Skeletal muscle tissue (tissue), 4 donors: ENCODE data around the gene RPP14. TPM values are rescaled to one million over a fixed set of nuclear protein-coding genes. Genes with fewer than 3 reads are reported as not detected.

Experiments used
- H3K27ac ChIP-seq: one replicate; pipeline ENCODE4 v1.7.0; 2013; ENCODE audit warnings: mild to moderate bottlenecking, low read depth, low read length, inconsistent platforms
- H3K27me3 ChIP-seq, 3 donors: one replicate each; pipeline ENCODE4 v1.7.0; 2013; ENCODE audit warnings: low read length in 3 of 3; ENCODE audit not compliant: control insufficient read depth in 3 of 3, insufficient read depth in 3 of 3
- H3K36me3 ChIP-seq, 3 donors: one replicate each; pipeline ENCODE4 v1.7.0; 2013; ENCODE audit warnings: low read length in 3 of 3; ENCODE audit not compliant: control insufficient read depth in 3 of 3, insufficient read depth in 3 of 3
- H3K4me1 ChIP-seq, 3 donors: one replicate each; pipeline ENCODE4 v1.7.0; 2013; ENCODE audit warnings: low read length in 3 of 3, mild to moderate bottlenecking in 3 of 3; ENCODE audit not compliant: control insufficient read depth in 3 of 3, insufficient read depth in 3 of 3
- H3K4me3 ChIP-seq, 3 donors: one replicate each; pipeline ENCODE4 v1.7.0; 2013; ENCODE audit warnings: low read length in 3 of 3
- H3K9ac ChIP-seq, 3 donors: one replicate each; pipeline ENCODE4 v1.7.0; 2013; ENCODE audit warnings: low read length in 3 of 3, mild to moderate bottlenecking in 3 of 3, moderate library complexity in 2 of 3, low read depth in 1 of 3
- H3K9me3 ChIP-seq, 3 donors: one replicate each; pipeline ENCODE4 v1.7.0; 2013; ENCODE audit warnings: low read length in 3 of 3; ENCODE audit not compliant: control insufficient read depth in 3 of 3
- total RNA-seq: library from RNA; depleted of rRNA; stranded (reverse); fragments of >200 nt; gene quantifications from one replicate; pipeline ENCODE4 v1.2.3, GENCODE V29; 2014
- donor health status: Osteomylitis.

The RPP14 gene
- total RNA-seq, 1 donor from 2014 or later: 20.4 TPM

- Histone ChIP-seq H3K9ac (no peak overlapping the region), H3K4me1 (peaks cover 3 to 23% (median 12%) of the 10 kb centered on the region in 3 donors), H3K9me3 (no peaks in the 10 kb centered on the region), H3K36me3 (peaks cover 0 to 2% (median 0%) of the 10 kb centered on the region in 3 donors), H3K27me3 (no peaks in the 10 kb centered on the region), H3K4me3 (no peak overlapping the region), H3K27ac (no peak overlapping the region)
Measured at GRCh38 chr3:58351920-58352319, 45.9 kb downstream of the RPP14 start.

- H3K36me3 ChIP-seq: peaks cover 0 to 2% (median 0%) of the 10 kb centered on the region in 3 donors
- no peaks in the 10 kb centered on the region for H3K27me3 ChIP-seq
- no peak overlapping the region for H3K27ac ChIP-seq
- no peak overlapping the region for H3K4me3 ChIP-seq
- no peak overlapping the region for H3K9ac ChIP-seq
- peaks cover 3 to 23% (median 12%) of the 10 kb centered on the region in 3 donors for H3K4me1 ChIP-seq
- no peaks in the 10 kb centered on the region for H3K9me3 ChIP-seq
Measured at GRCh38 chr3:58352626-58353025, 46.6 kb downstream of the RPP14 start.

- Histone ChIP-seq H3K9ac (no peak overlapping the region), H3K4me3 (no peak overlapping the region), H3K27ac (no peak overlapping the region), H3K27me3 (no peaks in the 10 kb centered on the region), H3K4me1 (peaks cover 3 to 25% (median 12%) of the 10 kb centered on the region in 3 donors), H3K36me3 (no peaks in the 10 kb centered on the region), H3K9me3 (no peaks in the 10 kb centered on the region)
Measured at GRCh38 chr3:58353722-58354553, 47.9 kb downstream of the RPP14 start.

- H3K9ac ChIP-seq: no peak overlapping the region
- H3K27ac ChIP-seq: no peak overlapping the region
Measured at GRCh38 chr3:58355179-58355578, 49.1 kb downstream of the RPP14 start.

GRCh38 chr3:58356054-58356453, 50.0 kb downstream of the RPP14 start:
- H3K27ac ChIP-seq: no peak overlapping the region
- no peaks in the 10 kb centered on the region for H3K9me3 ChIP-seq
- H3K27me3 ChIP-seq: no peaks in the 10 kb centered on the region
- H3K36me3 ChIP-seq: no peaks in the 10 kb centered on the region
- H3K4me1 ChIP-seq: peaks cover 0 to 19% (median 3%) of the 10 kb centered on the region in 3 donors
- H3K9ac ChIP-seq: no peak overlapping the region
- H3K4me3 ChIP-seq: no peak overlapping the region

More at GRCh38 chr3:58355179-58355578, 49.1 kb downstream of the RPP14 start:
- peaks cover 0 to 24% (median 11%) of the 10 kb centered on the region in 3 donors for H3K4me1 ChIP-seq
- no peaks in the 10 kb centered on the region for H3K27me3 ChIP-seq
- no peak overlapping the region for H3K4me3 ChIP-seq
- no peaks in the 10 kb centered on the region for H3K36me3 ChIP-seq
- no peaks in the 10 kb centered on the region for H3K9me3 ChIP-seq

GRCh38 chr3:58357402-58357801, 51.4 kb downstream of the RPP14 start:
- no peak overlapping the region for H3K9ac ChIP-seq
- H3K27me3 ChIP-seq: no peaks in the 10 kb centered on the region
- H3K4me1 ChIP-seq: peaks cover 0 to 14% (median 3%) of the 10 kb centered on the region in 3 donors
- H3K9me3 ChIP-seq: no peaks in the 10 kb centered on the region
- no peaks in the 10 kb centered on the region for H3K36me3 ChIP-seq
- H3K4me3 ChIP-seq: no peak overlapping the region
- no peak overlapping the region for H3K27ac ChIP-seq

GRCh38 chr3:58358092-58358491, 52.0 kb downstream of the RPP14 start:
- no peaks in the 10 kb centered on the region for H3K36me3 ChIP-seq
- peaks cover 0 to 14% (median 3%) of the 10 kb centered on the region in 3 donors for H3K4me1 ChIP-seq
- no peak overlapping the region for H3K27ac ChIP-seq
- H3K27me3 ChIP-seq: no peaks in the 10 kb centered on the region
- H3K9me3 ChIP-seq: no peaks in the 10 kb centered on the region
- no peak overlapping the region for H3K9ac ChIP-seq
- no peak overlapping the region for H3K4me3 ChIP-seq

- H3K4me1 ChIP-seq: peaks cover 0 to 14% (median 3%) of the 10 kb centered on the region in 3 donors
- H3K9me3 ChIP-seq: no peaks in the 10 kb centered on the region
- H3K4me3 ChIP-seq: no peak overlapping the region
- H3K27me3 ChIP-seq: no peaks in the 10 kb centered on the region
- no peak overlapping the region for H3K27ac ChIP-seq
- H3K36me3 ChIP-seq: no peaks in the 10 kb centered on the region
- no peak overlapping the region for H3K9ac ChIP-seq
Measured at GRCh38 chr3:58358808-58359207, 52.8 kb downstream of the RPP14 start.

GRCh38 chr3:58359621-58360020, 53.6 kb downstream of the RPP14 start:
- Histone ChIP-seq H3K27ac (no peak overlapping the region), H3K9me3 (no peaks in the 10 kb centered on the region), H3K4me1 (peaks cover 0 to 10% (median 3%) of the 10 kb centered on the region in 3 donors), H3K4me3 (no peak overlapping the region), H3K36me3 (no peaks in the 10 kb centered on the region), H3K9ac (no peak overlapping the region), H3K27me3 (no peaks in the 10 kb centered on the region)

GRCh38 chr3:58361866-58362265, 55.8 kb downstream of the RPP14 start:
- no peak overlapping the region for H3K4me3 ChIP-seq
- H3K36me3 ChIP-seq: no peaks in the 10 kb centered on the region
- H3K27me3 ChIP-seq: no peaks in the 10 kb centered on the region
- no peak overlapping the region for H3K27ac ChIP-seq
- H3K9ac ChIP-seq: no peak overlapping the region
- peaks cover 0 to 2% (median 0%) of the 10 kb centered on the region in 3 donors for H3K4me1 ChIP-seq
- no peaks in the 10 kb centered on the region for H3K9me3 ChIP-seq
